GM23338 (cell line): ENCODE data around the gene SAMD10. TPM values are rescaled to one million over a fixed set of nuclear protein-coding genes. Genes with fewer than 3 reads are reported as not detected.

Experiments used
- ATAC-seq: fragments of 200-7000 bp; cut with Tn5 transposase; 3 replicates; pipeline ENCODE4 v1.9.1; 2020
- DNase-seq: peaks from one replicate; pipeline ENCODE4 v3.0.0-alpha.2; 2015; ENCODE audit warnings: low spot score
- H2AFZ ChIP-seq: fragments of 200-600 bp; sonication (generic); 2 replicates; pipeline ENCODE4 v1.8.0; 2016; ENCODE audit warnings: antibody characterized with exemption, mild to moderate bottlenecking, moderate library complexity
- H3F3A ChIP-seq: fragments of 200-600 bp; sonication (generic); replicated peaks from 2 replicates; pipeline ENCODE4 v1.8.0; 2017; ENCODE audit warnings: antibody characterized with exemption, mixed run types, low read depth
- H3K27ac ChIP-seq: fragments of 200-600 bp; sonication (generic); 2 replicates; pipeline ENCODE4 v1.6.1; 2016; ENCODE audit warnings: low read depth
- H3K27me3 ChIP-seq: fragments of 200-600 bp; sonication (generic); 2 replicates; pipeline ENCODE4 v1.8.0; 2016; ENCODE audit warnings: mild to moderate bottlenecking, mixed run types, moderate library complexity; ENCODE audit not compliant: insufficient read depth
- H3K36me3 ChIP-seq: fragments of 200-600 bp; sonication (generic); 2 replicates; pipeline ENCODE4 v1.8.0; 2016; ENCODE audit warnings: mild to moderate bottlenecking; ENCODE audit not compliant: insufficient read depth
- H3K4me1 ChIP-seq: fragments of 200-600 bp; sonication (generic); 2 replicates; pipeline ENCODE4 v1.8.0; 2016; ENCODE audit warnings: mild to moderate bottlenecking, moderate library complexity; ENCODE audit not compliant: insufficient read depth
- H3K4me2 ChIP-seq: fragments of 200-600 bp; sonication (generic); 2 replicates; pipeline ENCODE4 v1.7.1; 2017; ENCODE audit warnings: mixed run types
- H3K4me3 ChIP-seq: fragments of 200-600 bp; sonication (generic); 2 replicates; pipeline ENCODE4 v1.6.1; 2016; ENCODE audit warnings: mixed run types
- H3K79me2 ChIP-seq: fragments of 200-600 bp; sonication (generic); replicated peaks from 2 replicates; pipeline ENCODE4 v1.8.0; 2017; ENCODE audit warnings: mild to moderate bottlenecking; ENCODE audit not compliant: insufficient read depth
- H3K9me2 ChIP-seq: fragments of 200-600 bp; sonication (generic); 2 replicates; pipeline ENCODE4 v1.8.0; 2017; ENCODE audit not compliant: insufficient read depth
- H4K20me1 ChIP-seq: fragments of 200-600 bp; sonication (generic); replicated peaks from 2 replicates; pipeline ENCODE4 v1.8.0; 2017; ENCODE audit warnings: mild to moderate bottlenecking; ENCODE audit not compliant: insufficient read depth
- H3K27ac Mint-ChIP-seq: 2 replicates; pipeline ENCODE4 v1.8.0; 2020; ENCODE audit warnings: inconsistent platforms, mild to moderate bottlenecking, moderate library complexity, mixed read lengths
- H3K27me3 Mint-ChIP-seq: 3 replicates; pipeline ENCODE4 v1.8.0; 2022; ENCODE audit warnings: low read depth, mild to moderate bottlenecking, moderate library complexity, mixed read lengths, inconsistent platforms; ENCODE audit not compliant: insufficient read depth, poor library complexity
- H3K36me3 Mint-ChIP-seq: 3 replicates; pipeline ENCODE4 v1.8.0; 2021; ENCODE audit warnings: low read depth, mild to moderate bottlenecking, inconsistent platforms, moderate library complexity, mixed read lengths
- H3K4me1 Mint-ChIP-seq: 3 replicates; pipeline ENCODE4 v1.8.0; 2020; ENCODE audit warnings: mild to moderate bottlenecking, inconsistent platforms, mixed read lengths
- H3K4me3 Mint-ChIP-seq: 3 replicates; pipeline ENCODE4 v1.8.0; 2021; ENCODE audit warnings: moderate library complexity, mild to moderate bottlenecking, inconsistent platforms, mixed read lengths
- H3K9me3 Mint-ChIP-seq: 3 replicates; pipeline ENCODE4 v1.8.0; 2020; ENCODE audit warnings: moderate library complexity, mild to moderate bottlenecking, inconsistent platforms, mixed read lengths
- CREB1 ChIP-seq: fragments of 250-450 bp; sonication (Bioruptor Pico); IDR thresholded peaks from 2 replicates; pipeline ENCODE4 v1.5.0; 2020; ENCODE audit warnings: low read depth, mild to moderate bottlenecking, moderate library complexity
- ETS1 ChIP-seq: IDR thresholded peaks from 2 replicates; pipeline ENCODE4 v1.6.1; 2016; ENCODE audit warnings: antibody characterized with exemption
- REST ChIP-seq: IDR thresholded peaks from one replicate; pipeline ENCODE4 v1.6.1; 2018; ENCODE audit warnings: antibody characterized with exemption; ENCODE audit not compliant: unreplicated experiment
- STAT1 ChIP-seq: IDR thresholded peaks from one replicate; pipeline ENCODE4 v1.6.1; 2016; ENCODE audit warnings: antibody characterized with exemption; ENCODE audit not compliant: unreplicated experiment
- ZNF462 ChIP-seq: fragments of 250-450 bp; sonication (Bioruptor Pico); IDR thresholded peaks from 2 replicates; pipeline ENCODE4 v1.5.0; 2020; ENCODE audit warnings: mild to moderate bottlenecking, moderate library complexity
- polyA plus RNA-seq: library from polyadenylated mRNA; unstranded; fragments of >200 nt; fragmentation: Nextera tagmentation; extraction: Ambion mirVana; gene quantifications from 2 replicates; pipeline ENCODE4 v1.2.1, GENCODE V29; 2016
- total RNA-seq: library from RNA; depleted of rRNA; stranded (reverse); fragments of >200 nt; shearing (Covaris generic); gene quantifications from 2 replicates; pipeline ENCODE4 v1.2.3, GENCODE V29; 2014

Gene SAMD10
- total and polyA plus RNA-seq, 2 experiments from 2014 or later: 2.1 to 7.3 TPM

- Mint-ChIP-seq H3K4me3 (no peak overlapping the region), H3K27ac (no peak overlapping the region), H3K4me1 (peaks cover 32% of the 10 kb centered on the region), H3K9me3 (peaks cover 8% of the 10 kb centered on the region; the same call in 1 of the 3 replicates), H3K36me3 (peaks cover 8% of the 10 kb centered on the region; the same call in 1 of the 3 replicates), H3K27me3 (peaks cover 28% of the 10 kb centered on the region)
- peaks cover 26% of the 10 kb centered on the region for H4K20me1 ChIP-seq
- H3K79me2 ChIP-seq: peaks cover 87% of the 10 kb centered on the region
- H3K4me3 ChIP-seq: no peak overlapping the region
- no peaks in the 10 kb centered on the region for H3K27me3 ChIP-seq
- no peak overlapping the region for H3K4me2 ChIP-seq
- no peaks in the 10 kb centered on the region for H3K36me3 ChIP-seq
- no peak overlapping the region for H3K27ac ChIP-seq
- peaks cover 13% of the 10 kb centered on the region for H3F3A ChIP-seq
- DNase-seq: no peak
- TF ChIP-seq REST (no peak), ETS1 (no peak), CREB1 (CRISPR knock-in tag) (no peak), STAT1 (no peak), ZNF462 (CRISPR knock-in tag) (no peak)
- H2AFZ ChIP-seq: no peak overlapping the region
- peaks cover 13% of the 10 kb centered on the region; the same call in 1 of the 2 replicates for H3K4me1 ChIP-seq
- ATAC-seq: no peak
- H3K9me2 ChIP-seq: no peaks in the 10 kb centered on the region
Observed at GRCh38 chr20:63951398-63952209, 27.8 kb downstream of the SAMD10 start.
